ENCODE results near the gene PTPN5. TPM values are rescaled to one million over a fixed set of nuclear protein-coding genes. Genes with fewer than 3 reads are reported as not detected.

PTPN5 gene
- total RNA-seq, result not detected in 2 replicates

DNA sequence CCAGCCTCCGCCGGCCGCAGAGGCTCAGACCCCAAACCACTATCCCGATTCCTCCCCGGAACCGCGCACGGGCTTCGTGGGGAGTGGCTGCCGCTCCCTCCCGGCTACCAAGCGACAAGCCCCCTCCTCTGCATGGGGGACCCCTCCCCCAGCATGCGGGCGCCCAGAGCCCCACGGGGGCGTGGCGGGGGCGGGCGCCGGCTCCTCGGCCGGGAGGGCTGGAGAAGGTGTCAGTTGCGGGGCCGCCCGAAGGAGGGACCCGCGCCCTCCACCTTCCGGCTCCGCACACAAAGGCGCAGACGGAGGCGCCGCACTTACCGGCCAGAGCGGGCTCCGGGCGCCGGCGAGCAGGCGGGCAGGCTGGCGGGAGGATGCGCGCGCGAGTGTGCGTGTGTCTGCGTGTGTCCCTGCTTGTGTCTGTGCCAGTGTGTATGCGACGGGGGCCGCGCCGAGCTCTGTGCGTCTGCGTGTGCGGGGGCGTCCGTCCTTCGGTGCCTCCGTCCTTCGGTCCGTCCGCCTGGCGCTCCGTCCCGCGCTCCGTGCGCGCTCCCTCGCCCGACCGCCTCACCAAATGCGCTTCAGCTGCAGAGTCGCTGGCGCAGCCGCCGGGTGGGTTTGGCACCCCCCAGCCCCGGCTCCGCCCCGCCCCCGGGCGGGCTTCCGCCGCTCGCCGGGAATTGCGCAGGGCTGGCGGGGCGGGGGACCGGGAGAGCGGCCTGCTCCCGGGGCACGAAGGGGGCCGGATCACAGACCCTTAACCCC is at the start of gene PTPN5:
Gene PTPN5, minus strand, starts transcription at position 592 of the 762 bp plus-strand sequence. CDS start 19,840 bp downstream, outside the sequence.

GRCh38 chr11:18726040-18726439 is 65.6 kb downstream of the PTPN5 start, which contains the start of gene IGSF22:
IGSF22 (minus strand) TSS chr11:18726188; CDS start chr11:18724236, 1,952 bp downstream.

DNA sequence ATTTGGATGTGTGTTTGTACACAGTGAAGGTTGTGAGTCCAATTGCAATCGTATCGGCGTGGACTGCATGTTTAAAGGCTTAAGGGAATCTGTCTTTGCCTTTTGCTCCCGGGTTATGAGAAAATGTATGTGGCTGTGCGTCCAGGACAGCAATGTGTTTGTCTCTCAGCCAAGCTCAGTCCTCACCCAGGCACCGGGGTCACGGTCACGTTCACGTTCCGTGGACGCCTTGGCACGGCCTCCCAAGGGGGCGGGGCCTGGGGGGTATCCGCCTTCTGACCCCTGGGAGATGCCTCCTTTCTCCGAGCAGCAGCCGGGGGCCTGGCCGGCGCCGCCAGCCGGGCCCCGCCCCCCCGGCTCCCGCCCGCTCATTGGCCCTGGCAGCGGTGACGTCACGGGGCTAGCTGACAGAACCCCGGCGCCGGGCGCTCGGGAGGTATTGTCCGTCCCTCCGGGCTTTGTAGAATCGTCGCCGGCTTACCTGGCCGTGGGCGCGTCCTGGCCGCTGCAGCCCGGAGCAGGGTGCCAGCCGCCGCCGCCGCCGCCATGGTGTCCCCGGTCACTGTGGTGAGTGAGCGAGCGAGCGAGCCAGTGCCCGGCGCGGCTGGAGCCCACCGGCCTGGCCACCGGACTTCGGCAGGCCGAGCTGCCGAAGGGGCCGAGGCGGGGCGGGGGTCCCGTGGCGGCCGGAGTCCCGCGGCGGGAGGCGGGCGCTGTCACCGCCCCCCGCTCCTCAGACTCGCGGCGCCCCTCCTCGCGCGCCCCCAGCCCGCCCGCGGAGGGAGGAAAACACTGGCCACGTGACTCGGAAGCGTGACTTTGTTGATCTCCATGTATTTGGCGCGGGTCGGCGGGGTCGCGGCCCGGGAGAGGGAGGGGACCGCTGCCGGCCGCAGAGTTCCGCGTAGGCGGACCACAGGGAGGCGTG is 93.0 kb downstream of the PTPN5 start, which contains the start of gene TMEM86A:
Gene TMEM86A, plus strand, starts transcription at position 439 of the 928 bp plus-strand sequence. Its CDS starts 108 bp downstream, at position 547.

Other genes with a start within 250 kb of the PTPN5 start
- gene UEVLD, start 203.1 kb downstream of the PTPN5 start, total RNA-seq, result 23.1 and 24.7 TPM in 2 replicates
- gene MISFA, start 192.0 kb downstream of the PTPN5 start, total RNA-seq, result 0.26 and 0.31 TPM in 2 replicates
- gene SPTY2D1, start 157.5 kb downstream of the PTPN5 start, total RNA-seq, result 15.2 and 19.6 TPM in 2 replicates
- gene TMEM86A, start 93.0 kb downstream of the PTPN5 start, total RNA-seq, result 0.12 and 0.66 TPM in 2 replicates
- gene IGSF22, start 65.6 kb downstream of the PTPN5 start, total RNA-seq, result 0.26 TPM in 1 of 2 replicates, not detected in the other
- gene MRGPRX1, start 147.6 kb upstream of the PTPN5 start, total RNA-seq, result not detected in 2 replicates

Measured in aortic smooth muscle cell (primary cell).